ENCODE data around the gene METTL22. TPM values are rescaled to one million over a fixed set of nuclear protein-coding genes. Genes with fewer than 3 reads are reported as not detected.
A peak's percentile ranks its signal among the peaks of the same experiment; 100 is the strongest.

Gene METTL22
- total RNA-seq, 1 donor from 2014 or later = 15.9 TPM

GRCh38 chr16:8668113-8668512 lies 46.6 kb downstream of the METTL22 start:
- no peak for ATAC-seq

DNA sequence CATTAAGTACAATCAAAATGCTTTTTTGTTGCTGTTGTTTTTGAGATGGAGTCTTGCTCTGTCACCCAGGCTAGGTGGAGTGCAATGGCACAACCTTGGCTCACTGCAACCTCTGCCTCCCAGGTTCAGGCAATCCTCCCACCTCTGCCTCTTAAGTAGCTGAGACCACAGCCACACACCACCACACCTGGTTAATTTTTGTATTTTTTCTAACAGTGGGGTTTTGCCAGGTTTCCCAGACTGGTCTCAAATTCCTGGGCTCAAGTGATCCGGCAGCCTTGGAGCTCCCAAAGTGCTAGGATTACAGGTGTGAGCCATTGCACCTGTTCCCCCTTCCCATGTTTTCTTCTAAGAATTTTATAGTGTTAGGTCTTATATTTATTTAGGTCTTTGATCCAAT lies 48.0 kb downstream of the METTL22 start:
- no peak for ATAC-seq

DNA sequence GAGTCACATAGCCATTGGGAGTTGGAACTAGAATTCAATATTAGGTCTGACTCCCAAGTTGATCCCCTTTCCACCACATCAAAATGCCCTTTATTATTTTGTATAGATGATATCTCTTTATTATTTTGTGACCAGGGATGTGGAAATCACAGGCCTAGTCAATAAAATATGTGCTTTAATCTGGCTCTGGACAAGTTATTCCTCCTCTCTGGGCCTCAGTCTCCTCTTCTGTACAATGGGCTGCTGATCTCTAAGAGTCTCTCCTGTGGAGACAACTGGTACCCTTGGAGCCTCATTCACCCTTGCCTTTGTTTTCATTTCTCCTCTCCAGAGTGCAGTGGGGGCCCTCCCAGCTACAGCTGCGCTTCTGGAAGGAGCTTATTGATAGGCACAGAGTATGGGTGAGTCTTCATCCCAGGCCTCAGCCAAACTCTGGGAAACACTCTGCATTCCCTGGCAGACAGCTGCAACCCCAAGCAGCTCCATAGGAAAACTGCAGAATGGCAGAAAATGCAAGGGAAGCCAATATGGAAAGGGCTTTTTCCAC lies 48.6 kb downstream of the METTL22 start:
- no peak for ATAC-seq

DNA sequence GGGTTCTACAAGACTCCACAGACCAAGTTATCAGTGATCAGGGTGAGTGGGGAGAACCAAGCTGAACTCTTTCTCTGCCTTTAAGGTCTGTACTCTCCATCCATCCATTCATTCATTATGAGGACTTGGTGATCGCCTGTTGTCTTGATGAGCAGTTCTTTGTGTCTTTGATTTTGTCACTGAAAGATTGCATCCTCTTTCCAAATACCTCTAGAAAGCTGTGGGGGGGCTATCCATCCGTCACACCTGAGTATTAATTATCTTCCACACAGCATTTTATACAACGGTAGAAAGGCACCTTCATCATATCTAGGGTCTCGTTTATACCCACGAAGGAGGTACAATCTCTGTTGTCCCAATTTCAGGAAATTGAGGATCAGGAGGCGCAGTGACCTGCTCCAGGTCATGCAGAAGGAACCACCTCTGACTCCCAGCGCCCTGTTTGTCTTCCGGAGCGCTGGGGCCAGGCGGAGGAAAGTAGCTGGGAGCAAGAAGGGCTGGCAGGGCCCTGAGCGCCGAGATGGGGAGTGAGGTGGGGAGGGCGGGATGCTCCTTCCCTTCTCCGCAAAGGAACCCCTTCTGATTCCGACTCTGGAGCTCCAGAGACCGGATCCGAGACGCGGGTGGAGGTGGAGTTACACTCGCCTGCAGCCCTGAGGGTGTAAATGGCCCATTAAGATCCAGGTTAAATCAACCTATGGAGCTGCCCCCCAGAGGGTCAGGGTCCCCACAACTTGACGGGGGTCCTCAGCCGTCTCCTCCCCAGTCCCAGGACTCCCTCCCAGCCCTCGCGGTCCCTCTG lies 52.3 kb downstream of the METTL22 start:
- ATAC-seq = peak; percentile 32

DNA sequence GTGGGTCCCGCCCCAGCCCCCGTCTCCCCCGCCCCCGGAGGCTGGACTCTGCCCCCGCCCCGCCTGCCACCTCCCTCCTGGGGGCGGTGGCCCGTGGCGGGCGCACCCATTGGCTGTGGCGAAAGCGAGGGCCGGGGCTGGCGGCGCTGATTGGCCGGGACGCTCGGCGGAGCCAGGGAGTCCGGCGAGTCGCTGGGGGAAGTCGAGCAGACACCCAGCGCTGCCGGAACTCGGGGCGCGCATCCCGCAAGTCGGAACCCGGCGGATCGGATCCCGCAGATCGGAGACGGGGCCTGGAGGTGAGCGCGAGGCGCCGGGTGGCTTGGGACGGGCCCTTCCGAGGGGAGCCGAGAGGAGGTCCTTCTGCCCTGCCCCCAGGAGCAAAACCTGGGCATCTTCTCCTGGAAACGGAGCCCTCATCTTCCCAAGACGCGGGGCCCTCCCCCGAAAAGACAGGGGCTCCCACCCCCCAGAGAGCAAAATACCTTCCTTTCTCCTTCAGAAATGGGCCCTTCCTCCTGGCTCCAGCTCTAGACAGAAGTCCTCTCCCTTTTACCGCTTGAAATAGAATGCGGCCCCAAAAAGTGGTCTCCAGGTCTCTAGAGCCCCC lies 53.0 kb downstream of the METTL22 start, which contains the start of gene ABAT:
ABAT (plus strand) TSS at position 205 of the 610 bp plus-strand sequence. CDS start 61,123 bp downstream, outside the sequence.
- ATAC-seq = peak; percentile 95

GRCh38 chr16:8675183-8676159 lies 54.0 kb downstream of the METTL22 start:
- no peak for ATAC-seq

- ATAC-seq = no peak
Measured at GRCh38 chr16:8676160-8676547, 54.7 kb downstream of the METTL22 start.

DNA sequence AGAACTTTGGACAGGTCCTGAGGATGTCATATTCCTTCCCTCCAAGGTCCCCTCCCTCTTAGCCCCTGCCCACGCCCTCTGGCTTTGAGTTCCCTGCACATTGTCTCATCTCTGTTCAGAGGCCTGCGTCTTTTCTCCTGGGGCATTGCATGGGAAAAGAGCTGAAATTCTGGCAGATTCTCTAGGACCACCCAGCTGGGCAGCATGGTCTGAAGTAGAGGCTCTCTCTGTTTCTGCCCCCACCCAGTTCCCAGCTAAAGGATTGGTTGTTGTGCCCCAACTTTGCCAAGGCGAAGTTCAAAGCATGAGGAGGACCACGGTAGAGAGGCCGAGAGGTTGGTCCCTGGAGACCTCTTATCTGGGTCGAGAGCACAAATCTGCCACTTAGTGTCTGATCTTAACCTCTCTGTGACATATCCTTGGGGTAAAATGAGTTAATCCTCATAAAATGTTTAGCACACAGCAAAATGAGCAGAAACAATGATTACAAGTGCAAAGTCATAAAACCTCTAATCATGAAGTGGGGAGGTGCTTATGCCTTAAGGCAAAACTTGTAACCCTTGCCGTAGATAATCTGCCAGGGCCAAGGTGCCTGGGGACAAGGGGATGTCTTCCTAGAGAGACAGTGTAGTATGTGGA lies 55.4 kb downstream of the METTL22 start:
- ATAC-seq = no peak

GRCh38 chr16:8677481-8677880 lies 56.0 kb downstream of the METTL22 start:
- ATAC-seq = peak; percentile 53

GRCh38 chr16:8678068-8678927 lies 56.8 kb downstream of the METTL22 start:
- peak; percentile 79 for ATAC-seq

DNA sequence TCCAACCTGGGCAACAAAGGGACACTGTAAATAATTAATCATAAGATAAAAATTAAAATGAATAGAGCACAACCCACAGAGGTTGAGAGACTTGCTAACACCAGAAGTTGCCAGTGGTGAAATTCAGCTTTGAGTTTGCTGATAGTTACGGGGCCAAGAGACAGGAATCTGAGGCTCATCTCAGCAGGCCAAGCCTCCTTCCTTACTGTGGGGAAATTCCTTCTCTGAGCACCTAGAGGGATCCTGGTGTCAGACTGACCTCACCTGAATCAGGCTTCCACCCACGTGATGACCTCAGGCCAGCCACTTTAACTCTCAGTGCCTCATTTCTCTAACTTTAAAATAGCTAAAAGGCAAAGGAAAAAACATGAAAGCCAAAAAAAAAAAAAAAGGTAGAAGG lies 57.7 kb downstream of the METTL22 start:
- no peak for ATAC-seq

- no peak for ATAC-seq
Measured at GRCh38 chr16:8682551-8683259, 61.2 kb downstream of the METTL22 start.

DNA sequence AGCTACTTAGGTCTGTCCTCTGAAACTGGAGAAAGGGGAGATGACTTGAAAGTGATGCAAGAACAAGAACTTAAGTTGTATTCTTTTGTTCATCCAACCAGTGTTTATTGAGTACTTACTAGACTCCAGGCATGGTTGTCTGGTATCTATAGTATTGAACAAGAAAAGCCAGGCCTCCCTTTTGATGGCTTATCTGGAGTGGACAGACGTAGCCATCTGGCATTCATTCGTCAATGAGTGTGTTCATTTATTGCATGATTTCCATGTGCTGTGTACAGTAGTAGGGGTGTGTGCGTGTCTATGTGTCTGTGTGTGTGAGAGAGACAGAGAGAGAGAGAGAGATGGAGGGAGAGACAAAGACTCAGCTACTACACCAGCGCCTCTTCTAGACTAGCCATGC lies 62.1 kb downstream of the METTL22 start:
- no peak for ATAC-seq

- ATAC-seq = no peak
Measured at GRCh38 chr16:8685617-8686016, 64.1 kb downstream of the METTL22 start.

GRCh38 chr16:8686031-8686621 lies 64.6 kb downstream of the METTL22 start:
- ATAC-seq = peak; percentile 60

- peak; percentile 78 for ATAC-seq
Measured at GRCh38 chr16:8686879-8687278, 65.4 kb downstream of the METTL22 start.

GRCh38 chr16:8689686-8690085 lies 68.2 kb downstream of the METTL22 start:
- ATAC-seq = no peak

- ATAC-seq = no peak
Measured at GRCh38 chr16:8691728-8692127, 70.2 kb downstream of the METTL22 start.

DNA sequence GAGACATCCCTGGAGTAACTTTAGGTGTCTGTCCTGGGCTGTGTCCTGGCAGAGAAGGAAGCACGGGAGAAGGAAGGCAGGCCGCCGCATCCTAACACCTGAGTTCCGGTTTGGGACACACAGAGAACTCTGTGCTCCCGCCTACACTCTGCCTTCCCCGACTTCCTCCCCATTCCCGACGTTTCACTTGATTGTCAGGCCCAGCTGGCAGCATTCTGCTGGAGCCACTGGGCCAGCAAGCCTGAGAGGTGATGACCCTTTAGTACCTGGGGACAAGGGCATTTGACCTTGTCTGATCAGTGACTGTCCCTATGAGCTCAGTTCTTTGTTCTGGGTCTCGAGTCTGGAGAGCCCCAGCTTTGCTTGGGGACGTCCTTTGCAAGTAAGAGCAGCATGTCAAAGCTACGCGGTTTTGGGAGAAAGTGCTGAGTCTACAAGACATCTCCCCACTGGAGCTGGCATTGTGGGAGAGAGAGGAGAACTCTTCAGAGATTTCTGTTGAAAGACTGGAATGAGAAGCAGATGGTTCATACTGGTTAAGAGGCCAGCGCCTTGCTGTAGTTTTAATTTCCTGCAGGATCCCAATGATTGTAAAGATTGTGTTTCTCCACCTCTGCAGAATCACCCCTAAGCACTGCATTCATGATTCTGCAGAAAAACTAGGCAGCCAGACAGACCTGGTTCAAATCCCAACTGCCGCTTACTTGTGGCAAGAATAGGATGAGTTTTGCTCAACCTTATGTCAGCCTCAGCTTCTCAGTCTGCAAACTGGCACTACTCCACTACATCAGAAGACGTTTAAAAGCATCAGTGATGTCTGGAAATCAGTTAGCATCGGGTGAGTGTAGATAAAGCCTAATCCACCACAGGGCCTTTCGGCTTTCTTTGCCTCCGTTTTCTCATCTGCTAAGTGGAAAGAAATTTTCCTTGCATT lies 73.6 kb downstream of the METTL22 start:
- no peak for ATAC-seq
